Measurements from ENCODE around the gene FRMD6. TPM values are rescaled to one million over a fixed set of nuclear protein-coding genes. Genes with fewer than 3 reads are reported as not detected.

Gene FRMD6
- 16.9 TPM for total RNA-seq (ENCODE audit: unreplicated experiment)
- long read RNA-seq, partial matches to known transcripts: 0 of 1 reads
- long read RNA-seq, other reads (novel, unspliced or antisense): 1 of 1 reads

- Mint-ChIP-seq H3K27ac (ENCODE audit: unreplicated experiment) (peak within 1 kb of the TSS; percentile 94), H3K9me3 (ENCODE audit: unreplicated experiment) (peaks cover 11% of the 10 kb centered on the region), H3K4me3 (ENCODE audit: unreplicated experiment) (peak within 1 kb of the TSS; percentile 92), H3K27me3 (ENCODE audit: unreplicated experiment) (no peaks in the 10 kb centered on the region), H3K4me1 (ENCODE audit: low read depth, unreplicated experiment) (peaks cover 17% of the 10 kb centered on the region), H3K36me3 (ENCODE audit: unreplicated experiment) (no peaks in the 10 kb centered on the region)
- TF ChIP-seq, protein P1, sequence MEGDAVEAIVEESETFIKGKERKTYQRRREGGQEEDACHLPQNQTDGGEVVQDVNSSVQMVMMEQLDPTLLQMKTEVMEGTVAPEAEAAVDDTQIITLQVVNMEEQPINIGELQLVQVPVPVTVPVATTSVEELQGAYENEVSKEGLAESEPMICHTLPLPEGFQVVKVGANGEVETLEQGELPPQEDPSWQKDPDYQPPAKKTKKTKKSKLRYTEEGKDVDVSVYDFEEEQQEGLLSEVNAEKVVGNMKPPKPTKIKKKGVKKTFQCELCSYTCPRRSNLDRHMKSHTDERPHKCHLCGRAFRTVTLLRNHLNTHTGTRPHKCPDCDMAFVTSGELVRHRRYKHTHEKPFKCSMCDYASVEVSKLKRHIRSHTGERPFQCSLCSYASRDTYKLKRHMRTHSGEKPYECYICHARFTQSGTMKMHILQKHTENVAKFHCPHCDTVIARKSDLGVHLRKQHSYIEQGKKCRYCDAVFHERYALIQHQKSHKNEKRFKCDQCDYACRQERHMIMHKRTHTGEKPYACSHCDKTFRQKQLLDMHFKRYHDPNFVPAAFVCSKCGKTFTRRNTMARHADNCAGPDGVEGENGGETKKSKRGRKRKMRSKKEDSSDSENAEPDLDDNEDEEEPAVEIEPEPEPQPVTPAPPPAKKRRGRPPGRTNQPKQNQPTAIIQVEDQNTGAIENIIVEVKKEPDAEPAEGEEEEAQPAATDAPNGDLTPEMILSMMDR (IDR thresholded peaks at IDR 0.05; ENCODE audit: partially characterized antibody, unreplicated experiment): peak; percentile 87
- peak; percentile 96 for DNase-seq
Observed at GRCh38 chr14:51651388-51652167, at the start of gene FRMD6. Gene FRMD6, plus strand, starts transcription at chr14:51651910. Its CDS starts 37,927 bp downstream, at chr14:51689837.

DNA sequence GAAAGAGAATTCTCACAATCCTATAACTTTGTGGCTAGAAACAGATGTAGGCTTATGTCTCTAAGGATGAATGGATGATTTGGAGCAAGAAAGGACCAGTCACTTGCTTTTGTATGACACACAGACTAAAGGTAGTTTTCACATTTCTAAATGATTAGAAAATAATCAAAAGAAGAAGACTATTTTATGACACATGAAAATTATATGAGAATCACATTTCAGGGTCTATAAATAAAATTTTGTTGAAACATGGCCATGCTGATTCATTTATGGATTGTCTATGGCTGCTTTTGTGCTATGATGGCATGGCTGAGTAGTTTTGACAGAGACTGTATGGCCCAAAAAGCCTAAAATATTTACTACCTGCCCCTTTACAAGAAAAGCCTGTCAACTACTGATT, 49.4 kb upstream of the FRMD6 start:
- no peaks in the 10 kb centered on the region for H3K27me3 Mint-ChIP-seq (ENCODE audit: unreplicated experiment)

GRCh38 chr14:51603495-51603894, 48.2 kb upstream of the FRMD6 start:
- Mint-ChIP-seq H3K9me3 (ENCODE audit: unreplicated experiment) (no peaks in the 10 kb centered on the region), H3K4me3 (ENCODE audit: unreplicated experiment) (no peak overlapping the region), H3K27me3 (ENCODE audit: unreplicated experiment) (no peaks in the 10 kb centered on the region), H3K4me1 (ENCODE audit: low read depth, unreplicated experiment) (peaks cover 5% of the 10 kb centered on the region), H3K27ac (ENCODE audit: unreplicated experiment) (no peak overlapping the region), H3K36me3 (ENCODE audit: unreplicated experiment) (no peaks in the 10 kb centered on the region)
- TF ChIP-seq, protein P1 (IDR thresholded peaks at IDR 0.05; ENCODE audit: partially characterized antibody, unreplicated experiment): no peak
- no peak for DNase-seq

More for the DNA sequence above, 49.4 kb upstream of the FRMD6 start:
- no peaks in the 10 kb centered on the region for H3K9me3 Mint-ChIP-seq (ENCODE audit: unreplicated experiment)
- DNase-seq: no peak
- TF ChIP-seq, protein P1 (IDR thresholded peaks at IDR 0.05; ENCODE audit: partially characterized antibody, unreplicated experiment): no peak
- H3K4me3 Mint-ChIP-seq (ENCODE audit: unreplicated experiment): no peak overlapping the region
- no peaks in the 10 kb centered on the region for H3K36me3 Mint-ChIP-seq (ENCODE audit: unreplicated experiment)
- no peak overlapping the region for H3K27ac Mint-ChIP-seq (ENCODE audit: unreplicated experiment)
- H3K4me1 Mint-ChIP-seq (ENCODE audit: low read depth, unreplicated experiment): peaks cover 5% of the 10 kb centered on the region

- H3K36me3 Mint-ChIP-seq (ENCODE audit: unreplicated experiment): no peaks in the 10 kb centered on the region
- H3K4me3 Mint-ChIP-seq (ENCODE audit: unreplicated experiment): no peak overlapping the region
- H3K9me3 Mint-ChIP-seq (ENCODE audit: unreplicated experiment): no peaks in the 10 kb centered on the region
- TF ChIP-seq, protein P1 (IDR thresholded peaks at IDR 0.05; ENCODE audit: partially characterized antibody, unreplicated experiment): no peak
- DNase-seq: no peak
- H3K27me3 Mint-ChIP-seq (ENCODE audit: unreplicated experiment): no peaks in the 10 kb centered on the region
- H3K27ac Mint-ChIP-seq (ENCODE audit: unreplicated experiment): no peak overlapping the region
- peaks cover 5% of the 10 kb centered on the region for H3K4me1 Mint-ChIP-seq (ENCODE audit: low read depth, unreplicated experiment)
Observed at GRCh38 chr14:51604073-51604472, 47.6 kb upstream of the FRMD6 start.

DNA sequence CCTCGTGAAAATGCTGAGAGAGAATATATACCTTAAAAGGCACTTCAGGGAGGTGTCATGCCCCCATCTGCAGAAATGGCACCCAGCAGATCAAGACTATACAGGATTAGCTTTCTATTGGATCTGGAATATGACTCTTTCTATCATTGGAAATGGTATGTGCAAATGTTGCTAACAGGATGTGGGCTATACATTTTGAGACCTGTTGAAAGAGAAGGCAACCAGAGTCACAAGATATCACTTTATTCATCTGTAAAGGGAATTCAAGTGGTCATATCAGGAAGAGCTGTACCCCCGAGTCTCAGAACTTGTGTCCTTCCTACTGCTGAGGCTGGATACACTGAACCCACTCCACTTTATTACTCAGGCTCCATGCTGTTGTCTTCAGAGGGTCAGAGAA, 46.1 kb upstream of the FRMD6 start:
- TF ChIP-seq, protein P1 (IDR thresholded peaks at IDR 0.05; ENCODE audit: partially characterized antibody, unreplicated experiment): no peak
- Mint-ChIP-seq H3K4me1 (ENCODE audit: low read depth, unreplicated experiment) (peaks cover 5% of the 10 kb centered on the region), H3K9me3 (ENCODE audit: unreplicated experiment) (no peaks in the 10 kb centered on the region), H3K27me3 (ENCODE audit: unreplicated experiment) (no peaks in the 10 kb centered on the region), H3K36me3 (ENCODE audit: unreplicated experiment) (no peaks in the 10 kb centered on the region), H3K27ac (ENCODE audit: unreplicated experiment) (no peak overlapping the region), H3K4me3 (ENCODE audit: unreplicated experiment) (no peak overlapping the region)
- DNase-seq: no peak

Measured in glutamatergic neuron (in vitro differentiated cells).